HepG2 (cell line): ENCODE results near the gene HIPK2.

Experiments
- ATF2 ChIP-seq: sonication (generic); formaldehyde crosslinking; IDR thresholded peaks from 2 replicates; pipeline ENCODE4 v1.4.0; 2020; ENCODE audit warnings: missing genetic modification reagents
- MEIS2 ChIP-seq: sonication (generic); formaldehyde crosslinking; IDR thresholded peaks from 2 replicates; pipeline ENCODE4 v1.9.0; 2021; ENCODE audit warnings: mild to moderate bottlenecking, missing genetic modification reagents
- MLLT10 ChIP-seq: sonication (generic); formaldehyde crosslinking; IDR thresholded peaks from 2 replicates; pipeline ENCODE4 v1.4.0; 2020; ENCODE audit warnings: missing genetic modification reagents
- RNF2 ChIP-seq: fragments of 450-650 bp; conservative IDR thresholded peaks from 2 replicates; pipeline ENCODE4 v1.6.1; 2016; ENCODE audit warnings: low read depth
- ZNF3 ChIP-seq: IDR thresholded peaks from 2 replicates; pipeline ENCODE4 v1.7.0; 2017; ENCODE audit warnings: inconsistent platforms
- ZNF577 ChIP-seq: sonication (generic); formaldehyde crosslinking; IDR thresholded peaks from 2 replicates; pipeline ENCODE4 v1.4.0; 2020; ENCODE audit warnings: mild to moderate bottlenecking, low read depth, missing genetic modification reagents, borderline replicate concordance
- TF ChIP-seq, protein P1 (sequence below): IDR thresholded peaks from 2 replicates; pipeline ENCODE4 v1.6.1; 2016; ENCODE audit warnings: low read depth, control low read depth

DNA sequence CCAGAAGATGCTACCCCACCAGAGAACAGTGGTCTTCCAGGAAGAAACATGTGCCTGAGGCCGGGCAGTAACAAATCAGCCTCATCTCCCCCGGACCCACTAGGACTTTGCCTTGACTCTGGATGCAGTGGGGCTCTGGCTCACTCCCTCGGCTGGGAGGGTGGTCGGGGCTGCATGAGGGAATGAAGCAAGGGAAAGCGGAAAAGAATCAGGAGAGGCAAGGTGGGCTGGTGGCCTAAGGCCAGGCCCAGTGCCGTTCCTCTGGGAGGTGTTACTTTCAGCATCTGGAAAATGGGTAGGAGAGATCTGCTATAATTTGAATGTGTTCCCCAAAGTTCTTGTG is 202.5 kb downstream of the HIPK2 start:
- TF ChIP-seq ZNF577 (CRISPR knock-in tag) = no peak
- TF ChIP-seq ATF2 (CRISPR knock-in tag) = no peak
- TF ChIP-seq ZNF3 (CRISPR knock-in tag) = no peak
- TF ChIP-seq, protein P1, sequence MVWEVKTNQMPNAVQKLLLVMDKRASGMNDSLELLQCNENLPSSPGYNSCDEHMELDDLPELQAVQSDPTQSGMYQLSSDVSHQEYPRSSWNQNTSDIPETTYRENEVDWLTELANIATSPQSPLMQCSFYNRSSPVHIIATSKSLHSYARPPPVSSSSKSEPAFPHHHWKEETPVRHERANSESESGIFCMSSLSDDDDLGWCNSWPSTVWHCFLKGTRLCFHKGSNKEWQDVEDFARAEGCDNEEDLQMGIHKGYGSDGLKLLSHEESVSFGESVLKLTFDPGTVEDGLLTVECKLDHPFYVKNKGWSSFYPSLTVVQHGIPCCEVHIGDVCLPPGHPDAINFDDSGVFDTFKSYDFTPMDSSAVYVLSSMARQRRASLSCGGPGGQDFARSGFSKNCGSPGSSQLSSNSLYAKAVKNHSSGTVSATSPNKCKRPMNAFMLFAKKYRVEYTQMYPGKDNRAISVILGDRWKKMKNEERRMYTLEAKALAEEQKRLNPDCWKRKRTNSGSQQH = no peak
- TF ChIP-seq MEIS2 (CRISPR knock-in tag) = no peak
- TF ChIP-seq MLLT10 = no peak
- no peak for TF ChIP-seq RNF2
